Glomerular endothelial cell (primary cell): ENCODE results near the gene CEMIP. TPM values are rescaled to one million over a fixed set of nuclear protein-coding genes. Genes with fewer than 3 reads are reported as not detected.

Experiments
- DNase-seq: peaks from one replicate; pipeline ENCODE4 v3.0.0-alpha.2; 2011; ENCODE audit warnings: low read depth, low spot score; ENCODE audit errors: extremely low read depth
- total RNA-seq: library from RNA; depleted of rRNA; stranded (reverse); fragments of >200 nt; gene quantifications from 2 replicates; pipeline ENCODE4 v1.2.3, GENCODE V29; 2015

The CEMIP gene
- total RNA-seq, 1 donor from 2014 or later, result 0.53 TPM

DNA sequence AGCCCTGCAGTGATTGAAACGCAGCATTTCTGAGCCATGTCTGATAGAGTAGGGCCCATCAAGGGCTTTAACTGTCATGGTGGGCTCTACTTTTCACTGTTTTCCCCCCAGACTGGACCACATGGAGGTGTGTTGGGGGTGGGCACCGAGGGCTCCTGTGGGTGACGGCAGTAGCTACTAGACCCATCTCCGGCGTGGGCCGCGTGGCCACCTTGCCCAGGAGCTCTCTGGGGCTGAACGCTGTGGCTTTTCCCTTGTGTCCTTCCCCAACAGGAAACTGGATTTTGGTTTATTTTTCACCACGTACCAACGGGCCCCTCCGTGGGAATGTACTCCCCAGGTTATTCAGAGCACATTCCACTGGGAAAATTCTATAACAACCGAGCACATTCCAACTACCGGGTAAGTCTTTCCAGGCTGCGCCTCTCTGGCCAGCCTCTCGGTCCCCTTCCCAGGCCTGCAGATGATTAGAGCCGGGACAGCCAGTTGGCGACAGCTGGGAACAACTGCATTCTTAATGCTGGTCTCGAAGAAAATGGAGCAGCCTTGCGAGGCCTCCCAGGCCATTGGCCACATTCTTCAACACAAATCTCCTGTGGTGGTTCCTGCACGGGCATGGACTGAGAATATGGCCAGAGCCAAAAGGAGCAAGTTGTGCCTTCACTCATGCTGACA, 142.7 kb downstream of the CEMIP start:
- no peak for DNase-seq

GRCh38 chr15:80923668-80924067, 144.5 kb downstream of the CEMIP start:
- DNase-seq, result no peak

- no peak for DNase-seq
Observed at GRCh38 chr15:80924278-80924677, 145.1 kb downstream of the CEMIP start.

DNA sequence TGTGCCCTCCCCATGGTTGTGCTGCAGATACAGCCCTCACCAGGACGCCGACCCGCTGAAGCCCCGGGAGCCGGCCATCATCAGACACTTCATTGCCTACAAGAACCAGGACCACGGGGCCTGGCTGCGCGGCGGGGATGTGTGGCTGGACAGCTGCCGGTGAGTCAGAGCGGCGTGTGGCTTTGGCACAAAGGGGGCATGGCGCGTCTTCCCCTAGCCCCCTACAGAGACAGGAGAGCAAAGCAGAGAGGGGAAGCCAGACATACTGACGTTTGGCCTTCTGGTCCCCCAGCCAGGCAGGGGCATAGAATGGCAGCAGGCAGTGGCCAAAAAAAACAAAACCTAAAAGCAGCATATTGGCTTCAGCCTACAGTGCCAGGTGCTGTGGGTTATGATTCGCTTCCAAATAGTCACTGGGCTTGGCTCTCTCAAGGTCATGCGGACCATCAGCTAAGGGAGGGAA, 146.5 kb downstream of the CEMIP start:
- DNase-seq, result no peak

GRCh38 chr15:80926126-80926525, 147.0 kb downstream of the CEMIP start:
- DNase-seq, result no peak

- no peak for DNase-seq
Observed at GRCh38 chr15:80929225-80929624, 150.1 kb downstream of the CEMIP start.

- no peak for DNase-seq
Observed at GRCh38 chr15:80929689-80930088, 150.5 kb downstream of the CEMIP start.

DNA sequence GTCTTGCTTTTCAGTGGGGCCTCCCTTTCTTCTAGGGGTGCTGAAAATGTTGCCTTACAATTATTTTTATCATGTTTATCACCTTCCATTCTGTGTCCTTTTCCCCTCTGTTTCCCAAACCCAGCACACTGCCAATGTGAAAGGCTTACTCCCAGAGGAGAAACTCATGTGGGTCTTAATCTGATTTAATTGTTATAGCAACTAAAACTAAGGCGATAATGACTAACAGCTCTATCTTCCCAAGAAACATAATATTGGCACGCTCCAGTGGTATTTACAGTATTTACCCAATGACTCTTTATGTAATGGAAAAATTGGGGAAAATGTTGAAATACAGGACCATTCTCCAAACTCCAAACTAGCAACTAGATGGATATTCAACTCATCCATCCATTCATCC, 152.0 kb downstream of the CEMIP start:
- no peak for DNase-seq

DNA sequence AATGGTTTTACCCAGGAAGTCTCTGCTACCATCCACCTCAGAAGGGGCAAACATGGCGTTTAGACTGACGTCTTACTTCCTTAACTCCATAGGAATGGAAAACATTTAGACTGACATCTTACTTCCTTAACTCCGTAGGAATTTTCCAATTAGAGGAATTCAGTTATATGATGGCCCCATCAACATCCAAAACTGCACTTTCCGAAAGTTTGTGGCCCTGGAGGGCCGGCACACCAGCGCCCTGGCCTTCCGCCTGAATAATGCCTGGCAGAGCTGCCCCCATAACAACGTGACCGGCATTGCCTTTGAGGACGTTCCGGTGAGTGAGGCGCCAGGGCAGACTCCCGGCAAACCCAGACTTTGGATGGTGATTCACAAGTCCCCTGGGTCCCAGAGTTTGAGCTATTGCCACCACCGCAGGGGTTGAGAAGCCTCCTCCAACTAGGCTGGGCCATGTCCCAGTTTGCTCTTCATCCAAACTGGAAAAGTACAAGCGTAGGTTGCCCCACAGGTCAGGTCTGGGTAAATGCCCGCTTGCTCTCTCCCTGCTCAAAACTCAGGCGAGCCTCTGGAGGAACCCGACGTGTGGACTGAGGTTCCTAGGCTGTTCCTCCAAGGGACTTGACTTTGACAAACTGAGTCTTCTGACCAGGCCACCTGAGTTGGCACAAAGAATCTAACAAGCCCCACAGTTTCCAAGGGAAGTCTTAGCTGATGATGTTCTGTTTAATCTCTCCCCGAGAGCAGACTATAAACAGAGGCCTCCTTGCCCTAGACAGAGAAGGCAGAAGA, 152.7 kb downstream of the CEMIP start:
- DNase-seq, result no peak

- DNase-seq, result no peak
Observed at GRCh38 chr15:80932513-80932815, 153.3 kb downstream of the CEMIP start.

DNA sequence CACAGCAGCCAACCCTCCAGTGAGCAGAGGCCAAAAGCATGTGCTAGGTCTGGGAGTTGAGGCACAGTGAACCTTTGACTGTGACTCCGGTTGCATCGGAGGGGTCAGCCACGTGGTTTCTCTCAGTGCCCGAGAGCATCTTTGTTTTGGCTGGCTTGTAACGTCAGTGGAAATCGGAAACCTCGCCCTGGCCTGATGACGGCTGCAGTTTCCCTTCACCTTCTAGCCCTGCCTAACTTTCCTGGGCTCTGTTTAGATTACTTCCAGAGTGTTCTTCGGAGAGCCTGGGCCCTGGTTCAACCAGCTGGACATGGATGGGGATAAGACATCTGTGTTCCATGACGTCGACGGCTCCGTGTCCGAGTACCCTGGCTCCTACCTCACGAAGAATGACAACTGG, 153.8 kb downstream of the CEMIP start:
- no peak for DNase-seq

DNA sequence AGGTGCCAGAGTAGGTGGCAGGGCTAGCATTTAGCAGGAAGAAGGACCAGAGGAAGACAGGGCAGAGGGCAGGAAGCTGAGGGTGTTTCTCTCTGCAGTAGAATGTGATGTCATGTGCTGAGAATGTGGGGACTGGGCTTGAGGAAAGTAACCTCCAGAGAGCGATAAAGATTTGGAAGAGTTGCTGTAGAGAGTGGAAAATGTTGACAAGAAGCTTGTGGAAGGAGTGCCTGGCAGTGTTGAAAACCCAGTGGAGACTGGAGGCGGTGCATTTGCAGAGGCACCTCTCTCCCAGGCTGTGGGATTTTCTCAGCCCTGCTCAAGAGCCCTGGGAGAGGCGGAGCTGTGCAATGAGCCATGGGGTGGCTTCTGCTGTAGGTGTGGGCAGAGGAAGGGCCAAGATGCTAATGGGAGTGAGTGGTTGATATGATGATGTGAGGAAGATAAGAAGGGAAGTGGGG, 155.6 kb downstream of the CEMIP start:
- DNase-seq, result peak; percentile 12

DNA sequence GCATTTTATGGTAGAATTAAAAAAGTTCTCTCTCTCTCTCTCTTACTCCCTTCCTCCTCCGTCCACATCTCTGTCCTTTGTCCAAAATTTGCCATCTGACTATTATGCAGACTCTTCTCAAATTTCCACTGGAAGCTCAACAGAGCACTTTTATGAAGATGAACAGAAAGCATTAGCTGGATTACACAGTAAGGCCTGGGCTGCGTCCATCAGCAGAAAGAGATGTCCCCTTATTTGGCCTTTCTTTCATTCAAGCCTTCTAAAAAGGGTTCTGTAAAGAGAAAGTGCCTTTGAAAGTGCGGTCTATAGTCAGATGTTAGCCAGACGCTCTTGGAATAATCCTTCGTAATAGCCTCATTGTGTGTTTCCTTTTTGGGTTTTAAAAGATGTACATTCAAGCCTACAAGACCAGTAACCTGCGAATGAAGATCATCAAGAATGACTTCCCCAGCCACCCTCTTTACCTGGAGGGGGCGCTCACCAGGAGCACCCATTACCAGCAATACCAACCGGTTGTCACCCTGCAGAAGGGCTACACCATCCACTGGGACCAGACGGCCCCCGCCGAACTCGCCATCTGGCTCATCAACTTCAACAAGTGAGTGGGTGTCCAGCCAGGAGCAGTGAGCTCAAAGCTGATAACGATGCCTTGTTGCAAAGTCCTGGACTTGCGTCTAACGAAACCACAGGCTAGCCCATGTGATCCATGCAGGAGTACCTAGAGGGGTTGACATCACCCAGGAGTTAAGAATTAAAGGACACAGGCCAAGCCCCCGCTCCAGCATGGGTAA, 157.3 kb downstream of the CEMIP start:
- DNase-seq, result no peak

- no peak for DNase-seq
Observed at GRCh38 chr15:80937718-80938117, 158.5 kb downstream of the CEMIP start.

DNA sequence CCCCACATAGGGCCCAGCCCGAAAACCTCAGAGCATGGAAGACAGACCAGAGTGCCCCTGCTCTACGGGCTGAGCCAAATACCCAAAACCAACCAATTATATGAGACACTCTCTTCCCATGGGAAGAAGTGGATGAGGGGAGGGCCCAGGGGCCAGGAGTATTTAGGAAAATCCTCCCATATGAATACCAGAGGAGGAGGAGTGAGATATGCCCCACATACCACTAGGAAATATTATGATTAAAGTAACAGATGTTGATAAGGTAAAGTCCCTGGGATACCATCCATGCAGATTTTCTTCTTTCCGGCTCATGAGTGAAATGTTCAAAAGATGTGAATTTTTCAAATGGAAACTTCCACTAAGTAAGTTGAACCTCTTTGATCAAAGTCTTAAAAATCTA, 160.0 kb downstream of the CEMIP start:
- no peak for DNase-seq

DNA sequence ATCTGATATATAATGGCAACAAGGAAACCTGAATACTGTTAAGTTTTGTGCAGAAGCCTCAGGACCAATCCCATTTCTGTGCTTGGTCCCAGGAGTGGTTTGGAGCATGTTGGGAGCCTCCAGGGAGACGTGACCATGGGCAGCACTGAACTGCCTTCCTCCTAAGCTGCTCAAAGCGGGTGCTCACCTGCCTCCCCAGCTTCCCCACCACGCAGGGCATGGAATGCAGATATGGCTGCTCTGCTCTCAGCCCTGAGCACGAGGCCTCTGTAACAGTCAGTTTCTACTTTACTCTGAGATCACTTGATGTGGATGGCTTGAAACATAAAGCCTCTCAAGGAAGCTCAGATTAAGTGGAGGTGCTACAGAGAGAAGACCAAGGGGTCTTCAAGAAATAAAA, 161.2 kb downstream of the CEMIP start:
- DNase-seq, result no peak

- DNase-seq, result no peak
Observed at GRCh38 chr15:80940851-80941250, 161.7 kb downstream of the CEMIP start.

GRCh38 chr15:80942266-80942665, 163.1 kb downstream of the CEMIP start:
- no peak for DNase-seq

GRCh38 chr15:80942746-80943565, 163.8 kb downstream of the CEMIP start:
- DNase-seq, result no peak

DNA sequence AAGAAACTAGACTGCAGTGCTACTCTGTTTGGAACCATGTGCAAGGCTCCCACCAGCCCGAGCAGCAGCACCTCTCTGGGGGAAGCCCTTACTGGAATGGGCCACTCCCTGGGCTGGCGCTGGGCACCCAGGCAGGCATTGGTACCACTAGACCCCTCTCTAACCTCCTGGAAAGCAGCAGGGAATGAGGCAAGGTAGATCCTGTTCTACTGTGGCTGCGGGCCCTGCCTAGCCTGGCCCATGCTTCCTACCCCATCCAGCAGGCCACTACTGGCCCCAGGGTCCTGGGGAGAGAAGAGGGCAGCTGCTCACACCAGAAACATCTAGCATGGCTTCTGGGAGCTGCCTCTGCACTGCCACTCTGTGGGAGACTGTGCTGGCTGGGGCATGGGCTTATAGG, 165.6 kb downstream of the CEMIP start:
- DNase-seq, result no peak

GRCh38 chr15:80945605-80946004, 166.4 kb downstream of the CEMIP start:
- DNase-seq, result no peak
